Suppressor macrophage treated with lipopolysaccharide for 1 hour (primary cell): Measurements from ENCODE around the gene OR10D3.

Experiments used
- DNase-seq, 3 donors: peaks; one replicate each; pipeline ENCODE4 v3.0.0-alpha.2; 2020 to 2022

Gene OR10D3

GRCh38 chr11:124195189-124195734, 12.1 kb downstream of the OR10D3 start:
- DNase-seq: peak; percentile 67 to 78 (median 74)

GRCh38 chr11:124197999-124198398, 14.9 kb downstream of the OR10D3 start:
- no peak for DNase-seq

GRCh38 chr11:124198897-124199296, 15.8 kb downstream of the OR10D3 start:
- peak; percentile 30 to 53 (median 48) for DNase-seq

- peak; percentile 28 to 55 (median 51) for DNase-seq
These were observed 16.6 kb downstream of the OR10D3 start for GRCh38 chr11:124199702-124200101.

GRCh38 chr11:124200671-124201070, 17.5 kb downstream of the OR10D3 start:
- DNase-seq: no peak

GRCh38 chr11:124202951-124203350, 19.8 kb downstream of the OR10D3 start:
- no peak for DNase-seq

GRCh38 chr11:124204008-124204407, 20.9 kb downstream of the OR10D3 start:
- DNase-seq: no peak

- DNase-seq: peak; percentile 46 to 63 (median 60)
These were observed 24.1 kb downstream of the OR10D3 start for GRCh38 chr11:124207102-124207792.

GRCh38 chr11:124209824-124210357, 26.7 kb downstream of the OR10D3 start:
- DNase-seq: no peak

GRCh38 chr11:124210421-124210820, 27.3 kb downstream of the OR10D3 start:
- DNase-seq: no peak

GRCh38 chr11:124211321-124211720, 28.2 kb downstream of the OR10D3 start:
- peak; percentile 42 to 77 (median 71) for DNase-seq

GRCh38 chr11:124214027-124214426, 30.9 kb downstream of the OR10D3 start:
- DNase-seq: no peak

GRCh38 chr11:124219126-124219525, 36.0 kb downstream of the OR10D3 start:
- DNase-seq: no peak

GRCh38 chr11:124222407-124222806, 39.3 kb downstream of the OR10D3 start:
- no peak for DNase-seq

- peak; percentile 70 to 88 (median 85) for DNase-seq
These were observed 41.7 kb downstream of the OR10D3 start for GRCh38 chr11:124224618-124225423.

GRCh38 chr11:124225471-124225870, 42.3 kb downstream of the OR10D3 start:
- no peak for DNase-seq

- no peak for DNase-seq
These were observed 50.2 kb downstream of the OR10D3 start for GRCh38 chr11:124233376-124233775.
